ENCODE measurements around the gene MGAT5.

Gene MGAT5

DNA sequence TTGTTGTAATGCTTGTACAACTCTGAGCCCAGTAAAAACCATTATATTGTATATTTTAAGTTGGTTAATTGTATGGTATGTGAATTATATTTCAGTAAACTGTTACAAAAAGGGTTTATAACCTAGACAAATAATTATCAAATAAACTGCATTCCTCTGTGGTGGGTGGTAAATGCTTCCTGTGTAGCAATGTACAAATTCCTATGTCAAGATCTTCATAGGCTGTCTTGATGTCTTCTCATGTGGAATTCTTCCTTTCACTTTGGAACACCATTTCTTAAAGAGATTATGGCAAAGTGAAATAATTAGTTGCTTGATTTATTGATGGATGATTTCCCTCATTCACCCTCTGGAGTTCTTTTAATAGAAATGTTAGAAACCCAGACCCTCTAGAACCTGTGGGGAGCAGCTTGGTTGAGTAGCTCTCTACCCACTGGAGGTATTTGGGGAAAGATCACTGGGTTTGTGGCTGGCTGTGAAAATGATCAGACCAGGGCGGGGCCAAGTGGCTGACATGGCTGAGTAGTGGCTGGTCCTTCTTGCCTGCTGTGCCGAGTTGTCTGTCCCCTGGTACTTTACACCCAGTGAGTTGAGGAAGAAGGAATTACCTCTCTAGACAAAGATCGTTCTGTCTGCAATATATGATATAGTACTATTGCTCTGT lies 22.4 kb upstream of the MGAT5 start:
- no peak for DNase-seq

DNA sequence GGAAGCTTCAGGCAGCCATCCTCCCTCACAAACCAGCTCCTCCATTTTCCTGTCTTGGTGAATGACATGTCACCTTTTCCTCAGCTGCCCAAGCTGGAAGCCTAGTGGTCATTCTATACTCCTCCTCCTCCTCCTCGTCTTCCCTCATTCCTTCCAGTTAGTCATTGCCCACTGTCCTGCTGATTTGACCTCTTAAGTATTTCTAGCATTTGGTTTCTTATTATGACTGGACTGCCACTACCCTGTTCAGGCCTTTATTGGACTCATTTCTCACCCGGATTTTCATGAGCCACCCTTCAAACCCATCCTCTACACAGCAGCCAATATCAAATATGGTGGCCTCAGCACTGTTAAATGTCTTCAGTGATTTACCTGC lies 21.9 kb upstream of the MGAT5 start:
- DNase-seq, result no peak

DNA sequence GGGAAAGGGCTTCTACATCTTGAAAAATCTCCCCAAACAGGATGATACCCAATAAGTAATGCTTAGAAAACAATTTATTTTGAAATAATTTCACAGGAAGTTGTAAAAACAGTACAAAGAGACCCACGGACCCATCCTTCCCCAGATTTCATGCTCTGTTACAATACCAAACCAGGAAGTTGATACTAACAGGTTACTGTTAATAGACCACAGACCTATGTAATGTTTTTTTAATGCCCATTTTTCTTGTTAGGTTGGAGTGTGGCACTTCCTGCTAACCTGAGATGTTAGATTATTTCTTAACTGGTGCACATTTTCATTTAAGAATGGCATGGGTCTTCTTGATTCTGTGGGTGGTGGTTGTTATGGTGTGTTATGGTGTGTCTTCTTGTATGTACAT lies 21.4 kb upstream of the MGAT5 start:
- DNase-seq, result no peak

DNA sequence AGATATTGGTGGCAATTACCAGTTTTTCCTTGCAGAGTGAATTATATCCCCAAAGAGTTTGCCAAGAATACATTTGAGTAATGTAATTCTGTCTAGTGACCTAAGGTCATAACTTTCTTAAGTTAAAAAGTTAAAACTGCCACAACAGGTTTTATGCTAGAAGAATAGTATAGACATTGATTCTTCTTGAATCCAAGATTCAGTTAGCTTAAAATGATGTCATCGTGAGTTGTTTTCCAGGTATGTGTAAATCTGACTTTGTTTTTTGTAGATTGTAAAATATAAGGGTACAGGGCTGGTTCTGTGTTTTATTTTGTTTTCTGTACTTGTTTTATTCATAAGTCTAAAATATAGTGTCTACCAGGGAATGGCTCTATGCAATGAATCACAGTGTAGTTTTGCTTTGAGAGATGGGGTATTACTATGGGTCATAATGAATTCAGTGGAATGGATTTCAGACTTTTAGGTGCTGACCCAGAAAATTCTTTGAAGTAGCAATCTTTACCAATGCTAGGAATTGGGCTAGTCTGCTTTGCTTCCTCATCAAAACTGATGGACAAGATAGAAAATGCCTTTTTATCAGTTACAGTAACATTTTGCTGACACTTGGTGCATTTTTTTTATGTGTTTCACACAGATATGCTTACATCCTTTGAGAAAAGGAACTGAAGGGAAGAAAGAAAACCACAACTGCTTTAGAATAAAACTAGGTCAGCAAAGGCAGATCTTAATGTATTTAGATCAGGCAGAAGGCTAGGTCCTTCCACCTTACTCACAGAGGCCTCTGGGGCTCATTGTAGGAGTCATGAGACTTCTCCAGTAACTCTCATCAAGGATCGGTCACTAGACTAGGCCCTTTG lies 20.8 kb upstream of the MGAT5 start:
- peak; percentile 83 for DNase-seq

DNA sequence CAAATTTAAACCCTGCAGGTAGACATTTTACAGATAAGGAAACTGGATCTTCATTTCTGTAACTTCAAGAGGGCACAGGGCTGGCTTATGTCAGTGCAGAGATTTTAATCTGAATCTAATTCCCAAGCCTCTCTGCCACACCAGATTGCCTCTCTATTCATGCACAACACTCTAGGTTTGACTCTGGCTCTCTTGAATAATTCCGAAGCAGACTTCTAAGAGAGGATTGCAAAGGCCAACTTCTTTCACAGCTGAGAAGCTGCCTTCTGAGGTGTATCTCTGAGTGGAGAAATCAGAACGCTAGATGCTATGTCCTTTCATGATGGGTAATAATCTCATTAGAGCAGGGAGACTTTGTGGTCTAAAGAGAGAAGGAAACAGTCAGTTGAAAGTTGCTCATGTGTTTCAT lies 20.1 kb upstream of the MGAT5 start:
- DNase-seq, result no peak

DNA sequence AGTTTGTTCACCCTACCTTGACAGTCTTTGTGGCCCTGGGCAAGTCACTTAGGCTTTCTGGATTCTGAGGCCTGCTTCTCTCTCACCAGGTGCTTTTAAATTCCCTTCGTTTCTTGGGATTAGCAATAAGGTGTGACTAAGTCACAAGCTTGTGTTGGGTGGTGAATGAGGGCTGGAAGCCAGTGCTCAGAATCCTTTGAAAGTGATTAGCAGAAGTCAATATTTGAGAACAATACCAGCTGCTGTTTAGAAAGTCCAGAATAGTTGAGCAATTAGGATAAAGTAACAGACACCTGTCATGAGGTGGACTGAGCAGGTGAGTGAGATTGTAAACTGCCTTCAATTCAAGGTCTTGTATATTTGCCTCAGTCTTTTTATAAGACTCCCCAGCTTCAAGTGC lies 19.3 kb upstream of the MGAT5 start:
- no peak for DNase-seq

DNA sequence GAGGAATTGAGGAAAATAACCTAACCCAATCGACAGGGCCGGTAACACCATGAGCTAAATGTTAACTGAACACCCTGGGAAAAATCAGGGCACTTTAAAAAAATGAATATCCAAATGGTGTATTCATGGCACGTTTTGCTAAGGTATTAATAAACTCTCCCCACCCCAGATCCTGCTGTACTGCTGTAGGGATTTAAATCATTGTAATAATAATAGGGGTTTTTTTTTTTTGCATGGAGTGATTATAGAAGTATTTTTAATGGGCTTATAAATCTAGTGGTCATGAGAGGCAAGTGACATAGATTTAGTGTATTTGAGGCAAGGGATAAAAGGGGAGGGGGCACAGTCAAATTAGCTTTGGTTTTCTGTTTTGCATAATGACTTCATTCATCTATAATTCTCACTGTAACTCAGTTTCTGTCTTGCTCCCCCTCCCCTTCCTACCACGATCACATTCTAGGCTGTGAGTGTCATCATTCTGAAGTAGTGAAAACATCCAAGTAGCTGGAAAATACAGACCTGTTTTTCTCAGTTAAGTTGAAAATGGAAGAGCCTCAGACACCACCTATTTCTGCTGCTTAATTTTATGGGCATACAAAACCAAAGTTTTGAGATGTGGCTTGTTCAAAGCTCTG lies 18.2 kb upstream of the MGAT5 start:
- no peak for DNase-seq

DNA sequence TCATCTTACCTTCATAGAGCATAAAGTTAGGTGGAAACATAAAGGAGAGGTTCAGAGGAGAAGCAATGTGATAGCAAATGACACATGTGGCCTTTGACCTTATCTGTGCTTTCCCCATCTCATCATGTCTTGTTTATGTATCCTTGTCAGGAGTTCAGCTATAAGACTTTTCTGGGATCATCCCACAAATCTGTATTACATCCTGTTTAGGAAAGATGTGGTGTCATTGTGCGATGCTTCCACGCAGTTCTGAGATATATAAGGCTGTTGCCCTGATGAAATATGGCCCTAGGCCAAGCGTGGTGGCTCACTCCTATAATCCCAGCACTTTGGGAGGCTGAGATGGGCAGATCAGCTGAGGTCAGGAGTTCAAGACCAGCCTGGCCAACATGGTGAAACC lies 15.5 kb upstream of the MGAT5 start:
- no peak for DNase-seq

DNA sequence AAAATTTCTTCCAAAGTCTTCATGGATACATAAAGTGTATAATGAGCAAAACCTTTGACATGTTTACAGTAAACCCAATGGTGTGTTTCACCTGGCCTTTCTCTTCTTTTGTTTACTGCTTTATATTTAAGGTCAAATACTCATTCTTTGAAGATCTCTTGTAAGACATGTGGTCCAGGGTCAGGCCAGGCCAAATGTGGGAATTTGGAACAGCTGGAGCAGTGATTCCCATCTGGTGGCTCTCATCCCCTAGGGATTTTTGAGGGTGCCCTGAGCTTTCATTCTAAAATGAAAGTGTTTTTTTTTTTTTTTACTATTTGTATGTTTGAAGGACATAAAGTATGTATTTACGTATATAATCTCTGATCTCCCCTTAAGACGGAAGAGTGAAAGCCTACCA lies 13.8 kb upstream of the MGAT5 start:
- DNase-seq, result no peak

DNA sequence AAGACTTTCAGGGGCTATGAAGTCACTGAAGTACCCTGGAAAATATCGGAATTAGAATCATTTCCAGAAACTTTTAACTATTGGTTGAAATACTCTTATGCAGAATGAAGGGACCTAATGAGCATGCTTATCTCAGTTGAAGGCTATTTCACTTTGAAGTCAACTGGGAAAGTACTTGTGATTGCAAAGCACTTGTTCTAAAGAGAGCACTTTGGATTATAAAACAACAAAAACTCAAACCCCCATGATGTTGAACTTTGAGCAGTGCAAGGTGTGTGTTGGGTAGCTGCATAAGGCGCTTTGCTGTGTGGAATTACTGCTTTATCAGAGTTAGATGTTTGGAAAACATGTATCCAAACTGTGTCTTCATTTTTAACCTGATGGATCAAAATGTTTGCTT lies 12.0 kb upstream of the MGAT5 start:
- no peak for DNase-seq

DNA sequence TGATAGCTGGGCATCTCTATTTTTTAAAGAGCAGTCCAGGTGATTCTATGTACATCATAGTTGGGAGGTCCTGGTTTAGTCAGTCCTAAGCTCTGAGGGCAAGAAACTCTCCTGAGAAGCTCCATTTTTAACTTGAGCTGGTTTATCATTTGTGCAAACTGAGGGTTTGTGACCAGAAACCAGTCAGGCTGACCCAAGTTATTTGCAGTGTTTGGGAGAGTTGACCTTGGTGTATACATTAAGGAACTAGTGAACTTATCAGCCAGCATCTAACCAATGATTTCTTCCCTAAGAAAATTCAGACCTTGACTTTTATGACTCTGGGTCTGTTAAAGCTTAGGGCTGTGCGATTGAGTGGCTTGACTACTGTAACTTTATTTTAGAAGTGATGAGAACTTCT lies 10.6 kb upstream of the MGAT5 start:
- DNase-seq, result no peak

DNA sequence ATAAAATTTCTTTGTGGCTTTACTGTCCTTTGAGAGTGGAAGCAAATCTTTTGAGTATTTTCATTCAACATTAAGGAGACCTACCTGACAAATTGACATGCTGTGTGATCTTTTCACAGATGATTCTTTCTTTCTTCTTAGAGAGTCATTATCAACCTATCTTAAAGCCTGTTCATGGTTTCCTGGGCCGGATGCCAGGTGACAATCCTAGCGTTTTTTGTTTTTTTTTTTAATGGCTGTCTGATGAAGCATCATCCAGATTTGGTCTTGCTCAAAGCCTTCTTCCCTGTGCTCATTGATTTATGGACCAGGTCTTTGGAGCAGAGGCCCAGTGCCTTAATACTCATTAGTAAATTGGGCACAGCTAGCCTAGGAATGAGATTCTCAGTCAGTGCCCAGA lies 9.8 kb upstream of the MGAT5 start:
- DNase-seq, result no peak

DNA sequence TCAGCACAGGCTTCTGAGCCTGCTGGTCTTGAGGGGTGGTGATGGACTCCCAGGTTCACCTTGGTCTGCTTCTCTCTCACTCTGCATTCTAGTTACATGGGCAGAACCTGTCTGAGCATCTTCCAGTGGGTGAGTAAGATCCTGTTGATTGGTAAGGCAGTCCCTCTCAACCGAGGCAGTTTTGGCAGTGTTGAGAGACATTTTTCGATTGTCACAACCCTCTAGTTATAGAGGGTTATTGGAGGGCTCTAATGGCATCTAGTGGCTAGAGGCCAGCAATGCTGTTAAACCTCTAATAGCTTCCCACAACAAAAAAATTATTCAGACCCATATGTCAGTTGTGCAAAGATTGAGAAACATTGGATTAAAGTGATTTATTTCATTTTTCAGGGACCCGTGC lies 9.3 kb upstream of the MGAT5 start:
- DNase-seq, result no peak

DNA sequence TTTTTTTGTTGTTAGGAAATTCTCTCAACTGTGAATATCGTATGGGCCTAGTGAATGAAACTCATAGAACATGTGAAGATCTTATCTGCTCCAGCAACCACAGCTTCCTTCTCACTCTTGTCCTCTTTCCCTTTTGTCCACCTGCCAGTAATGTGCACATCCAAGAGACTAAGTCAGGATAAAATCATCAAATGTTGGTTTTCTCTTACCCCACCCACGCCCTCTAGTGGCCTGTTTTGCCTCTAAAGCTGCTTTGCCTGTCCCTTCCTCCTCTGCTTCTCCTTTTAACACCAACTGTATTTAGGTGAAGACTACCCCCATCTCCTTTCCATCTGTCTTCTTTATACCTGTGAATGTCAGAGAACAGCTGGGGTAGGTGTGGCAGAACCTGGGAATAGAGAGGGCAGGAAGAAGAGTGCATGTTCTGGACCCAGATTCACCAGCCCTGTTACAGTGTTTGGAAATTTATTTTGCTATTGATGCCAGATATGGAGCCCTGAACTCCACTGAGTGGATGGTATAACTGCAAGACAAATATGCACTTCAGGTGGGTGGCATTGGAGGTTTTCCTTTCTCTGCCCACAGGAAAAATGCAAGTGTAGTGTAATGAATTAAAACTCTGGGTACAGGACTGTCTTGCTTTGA lies 8.4 kb upstream of the MGAT5 start:
- DNase-seq, result peak; percentile 79

DNA sequence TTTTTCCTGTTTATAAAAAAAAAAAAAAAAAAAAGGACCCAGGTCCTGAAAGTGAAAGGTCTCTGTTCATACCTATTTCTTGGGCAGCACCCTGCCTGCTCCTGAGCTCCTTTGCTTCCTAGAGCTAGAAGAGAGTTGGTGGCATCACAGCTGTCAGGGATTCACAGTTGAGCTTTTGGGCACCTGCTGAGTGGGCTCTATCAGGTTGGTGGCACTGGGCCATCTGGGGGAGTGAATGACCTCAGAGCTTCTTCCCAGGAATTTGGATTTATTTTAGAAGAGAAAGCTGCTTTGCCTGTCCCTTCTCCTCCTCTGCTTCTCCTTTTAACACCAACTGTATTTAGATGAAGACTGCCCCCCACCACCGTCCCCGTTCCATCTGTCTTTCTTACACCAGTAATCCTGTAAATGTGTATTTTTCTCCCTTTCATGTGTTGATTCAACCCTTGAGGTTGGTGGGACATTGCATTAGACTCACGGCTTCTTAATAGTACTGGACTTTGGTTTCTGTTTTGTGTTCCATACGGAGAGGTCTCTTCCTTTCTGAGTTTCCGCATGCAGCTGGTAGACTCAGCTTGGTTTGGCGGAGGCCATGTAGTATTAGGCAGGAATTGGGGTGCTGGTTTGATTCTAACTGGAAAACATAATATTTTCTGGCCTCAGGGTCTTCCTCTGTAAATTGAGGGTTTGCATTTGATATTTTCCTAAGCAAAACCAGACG lies 7.6 kb upstream of the MGAT5 start:
- no peak for DNase-seq

DNA sequence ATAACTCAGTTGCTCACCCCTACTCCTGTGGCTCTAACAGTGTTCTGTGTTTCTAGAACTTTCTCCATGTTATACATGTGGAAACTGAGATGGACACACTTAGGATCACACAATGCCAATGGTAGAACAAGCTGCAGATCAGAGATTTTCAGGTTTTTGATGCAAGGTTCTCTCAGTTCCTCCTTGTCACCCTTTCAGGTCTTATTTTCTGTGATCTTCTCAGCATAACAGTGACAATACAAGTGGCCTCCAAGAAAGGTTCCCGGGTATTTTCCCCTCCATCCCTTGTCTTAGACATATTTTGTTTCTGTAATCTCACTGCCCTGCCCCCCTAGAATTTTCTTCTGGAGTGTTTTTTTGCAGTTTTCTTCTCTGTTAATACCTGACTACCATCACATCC lies 6.2 kb upstream of the MGAT5 start:
- peak; percentile 28 for DNase-seq

DNA sequence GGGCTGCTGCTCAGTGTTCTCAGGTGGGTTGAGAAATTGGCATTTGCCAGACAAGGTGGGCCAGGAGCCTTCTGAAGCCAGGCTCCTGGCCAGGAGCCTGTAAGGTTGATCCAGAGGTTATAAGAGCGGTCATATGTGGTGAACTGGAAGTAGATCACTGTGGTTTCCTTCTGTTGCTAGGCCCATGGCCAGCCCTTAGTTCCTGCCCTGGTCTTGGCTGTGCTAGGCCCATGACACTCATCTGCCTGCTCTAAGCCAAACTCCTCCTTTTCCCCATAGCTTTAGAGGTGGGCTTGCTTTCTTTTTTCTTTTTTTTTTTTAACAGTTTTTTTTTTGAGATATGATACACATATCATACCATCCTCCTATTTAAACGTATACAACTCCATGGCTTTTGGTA lies 5.0 kb upstream of the MGAT5 start:
- no peak for DNase-seq

DNA sequence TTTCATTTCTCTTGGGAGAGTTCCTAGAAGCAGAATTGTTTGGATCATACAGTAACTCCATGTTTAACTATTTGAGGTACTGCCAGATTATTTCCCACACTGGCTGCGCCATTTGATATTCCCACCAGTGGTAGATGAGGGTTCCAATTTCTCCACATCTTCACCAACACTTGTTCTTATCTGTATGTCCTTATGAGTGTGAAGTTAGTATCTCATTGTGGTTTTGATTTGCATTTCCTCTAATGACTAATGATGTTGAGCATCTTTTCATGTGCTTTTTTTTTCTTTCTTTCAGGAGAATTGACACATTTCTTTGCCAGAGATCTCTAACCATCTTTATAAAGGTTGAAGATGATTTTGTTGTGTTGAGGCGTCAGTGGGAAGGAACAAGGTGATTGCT lies 4.1 kb upstream of the MGAT5 start:
- DNase-seq, result no peak

DNA sequence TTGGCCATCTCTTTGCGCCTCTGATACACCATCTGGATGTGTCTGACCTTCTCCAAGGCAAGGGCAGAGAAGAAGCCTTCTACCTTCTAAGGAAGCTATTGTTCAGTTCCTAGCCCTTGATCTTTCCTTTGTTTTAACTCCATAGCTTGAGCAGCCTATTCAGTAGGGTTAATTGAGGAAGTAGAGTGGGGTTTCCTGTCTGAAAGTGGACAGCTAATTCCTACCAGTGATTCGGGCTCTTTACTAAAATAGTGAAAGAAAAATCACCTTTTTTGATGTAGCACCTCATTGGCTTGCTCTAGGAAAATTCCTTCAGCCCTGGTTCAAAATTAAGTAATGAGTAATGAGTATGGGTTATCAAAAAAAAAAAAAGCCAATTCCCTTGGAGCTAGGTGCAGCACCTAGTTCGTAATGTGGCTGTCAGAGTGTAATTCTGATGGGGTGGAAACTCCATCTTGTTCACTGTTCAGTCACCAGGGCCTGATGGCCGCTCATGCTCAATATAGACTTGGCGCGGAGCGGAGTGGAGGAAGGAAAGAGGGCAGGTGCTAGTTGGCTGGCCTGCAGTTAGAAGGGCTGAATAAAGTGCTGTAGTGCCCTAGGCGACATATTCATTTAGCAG lies 2.9 kb upstream of the MGAT5 start:
- no peak for DNase-seq

DNA sequence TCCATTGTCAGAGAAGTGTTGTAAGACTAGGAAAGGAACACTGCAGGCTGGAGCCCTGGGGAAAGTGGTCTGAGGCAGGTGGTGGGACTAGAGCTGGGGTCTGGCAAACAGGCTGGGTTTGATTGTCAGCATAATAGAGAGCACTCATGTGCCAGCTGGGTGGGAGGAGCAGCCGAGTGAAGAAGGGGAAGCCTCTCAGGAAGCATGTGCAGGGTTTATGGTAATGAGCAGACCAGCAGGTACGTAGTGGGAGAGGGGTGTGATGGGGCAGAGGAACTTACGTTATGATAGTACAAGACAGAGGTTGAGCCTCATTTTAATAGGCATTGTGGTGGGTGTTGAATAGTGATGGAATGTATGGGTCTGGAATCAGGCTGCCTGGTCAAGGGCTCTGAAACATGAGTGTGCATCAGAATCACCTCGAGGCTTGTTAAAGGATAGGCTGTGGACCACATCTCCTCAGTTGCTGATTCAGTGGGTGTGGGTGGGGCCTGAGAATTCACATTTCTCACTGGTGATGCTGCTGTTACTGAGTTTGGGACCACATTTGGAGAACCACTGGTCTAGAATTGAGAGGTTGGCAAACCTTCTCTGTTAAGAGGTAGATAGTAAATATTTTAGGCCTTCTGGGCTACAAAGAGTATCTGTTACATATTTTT lies 1.7 kb upstream of the MGAT5 start:
- no peak for DNase-seq

DNA sequence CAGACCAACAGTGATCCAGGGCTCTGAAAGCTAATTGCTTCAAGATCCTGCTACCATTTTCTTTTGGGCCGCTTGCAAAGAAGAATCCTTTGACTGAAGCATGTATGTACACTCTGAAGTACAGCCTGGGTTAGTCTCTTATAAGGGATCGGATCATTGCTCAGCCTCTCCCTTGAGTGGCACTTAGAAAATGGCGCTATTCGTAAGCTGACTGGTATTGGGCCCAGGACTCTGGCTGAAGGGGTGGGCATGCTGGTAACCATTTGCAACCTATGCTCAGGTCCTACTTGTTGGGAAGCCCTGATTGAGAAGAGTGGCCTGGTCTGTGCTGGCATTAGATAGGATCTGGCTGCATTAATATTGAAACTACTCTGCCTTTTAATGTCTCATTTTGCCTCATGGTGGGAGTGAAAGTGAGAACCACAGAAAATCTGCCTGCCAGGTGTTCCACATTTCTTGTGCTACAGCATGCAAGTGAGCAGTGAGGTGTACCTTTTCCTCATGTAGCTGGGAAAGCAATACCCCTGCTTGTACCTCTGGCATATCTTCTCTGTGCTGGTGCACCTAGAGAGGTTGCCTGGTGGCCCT lies 661 bp upstream of the MGAT5 start:
- peak; percentile 79 for DNase-seq

DNA sequence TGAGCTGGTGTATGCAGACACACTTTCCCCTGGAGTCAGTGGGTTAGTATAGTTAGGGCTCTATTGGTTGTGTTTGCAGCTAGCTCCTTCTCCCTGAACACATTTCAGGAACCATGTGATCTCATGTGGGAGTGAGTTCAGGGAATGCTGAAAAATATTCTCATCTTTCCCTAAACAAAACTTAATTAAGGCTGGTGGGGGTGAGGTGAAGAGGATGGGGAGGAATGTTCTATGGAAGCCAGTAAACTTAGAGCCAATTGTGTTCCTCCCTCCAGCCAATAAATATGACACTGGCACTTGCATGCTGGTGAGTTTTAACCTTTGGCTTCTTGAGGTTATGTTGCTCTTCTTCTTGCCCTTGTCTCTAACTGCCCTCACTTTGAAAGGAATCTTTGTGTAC lies 952 bp downstream of the MGAT5 start:
- DNase-seq, result no peak

All from RPMI8226 (cell line).